Measurements from ENCODE around the gene RILPL2. TPM values are rescaled to one million over a fixed set of nuclear protein-coding genes. Genes with fewer than 3 reads are reported as not detected.

Gene RILPL2
- total and polyA plus RNA-seq, 2 of the 13 experiments (the other 11 are each of a cell fraction or from before 2014, with no cell fraction given): 2.7 to 8.1 TPM

DNA sequence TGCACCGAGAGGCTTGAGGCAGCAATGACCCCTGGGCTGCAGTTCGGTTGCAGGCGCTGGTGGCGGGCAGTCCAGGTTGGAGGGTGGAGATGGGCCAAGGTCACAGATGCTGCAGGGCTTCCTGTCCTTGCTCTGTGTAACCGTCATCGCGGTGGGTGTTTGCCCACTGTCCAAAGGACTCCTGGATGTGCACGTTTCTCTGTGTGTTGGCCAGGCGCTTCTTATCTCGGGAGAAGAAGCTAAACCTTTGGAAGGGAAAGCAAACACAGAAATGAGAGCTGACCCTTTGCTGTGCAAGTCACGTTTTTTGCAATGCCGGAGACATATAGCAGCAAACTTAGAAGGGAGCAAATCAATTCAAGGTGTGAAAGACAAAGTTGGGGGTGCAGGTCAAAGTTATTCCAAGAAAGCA, 36.0 kb upstream of the RILPL2 start (continued):
- TF ChIP-seq, protein P1, sequence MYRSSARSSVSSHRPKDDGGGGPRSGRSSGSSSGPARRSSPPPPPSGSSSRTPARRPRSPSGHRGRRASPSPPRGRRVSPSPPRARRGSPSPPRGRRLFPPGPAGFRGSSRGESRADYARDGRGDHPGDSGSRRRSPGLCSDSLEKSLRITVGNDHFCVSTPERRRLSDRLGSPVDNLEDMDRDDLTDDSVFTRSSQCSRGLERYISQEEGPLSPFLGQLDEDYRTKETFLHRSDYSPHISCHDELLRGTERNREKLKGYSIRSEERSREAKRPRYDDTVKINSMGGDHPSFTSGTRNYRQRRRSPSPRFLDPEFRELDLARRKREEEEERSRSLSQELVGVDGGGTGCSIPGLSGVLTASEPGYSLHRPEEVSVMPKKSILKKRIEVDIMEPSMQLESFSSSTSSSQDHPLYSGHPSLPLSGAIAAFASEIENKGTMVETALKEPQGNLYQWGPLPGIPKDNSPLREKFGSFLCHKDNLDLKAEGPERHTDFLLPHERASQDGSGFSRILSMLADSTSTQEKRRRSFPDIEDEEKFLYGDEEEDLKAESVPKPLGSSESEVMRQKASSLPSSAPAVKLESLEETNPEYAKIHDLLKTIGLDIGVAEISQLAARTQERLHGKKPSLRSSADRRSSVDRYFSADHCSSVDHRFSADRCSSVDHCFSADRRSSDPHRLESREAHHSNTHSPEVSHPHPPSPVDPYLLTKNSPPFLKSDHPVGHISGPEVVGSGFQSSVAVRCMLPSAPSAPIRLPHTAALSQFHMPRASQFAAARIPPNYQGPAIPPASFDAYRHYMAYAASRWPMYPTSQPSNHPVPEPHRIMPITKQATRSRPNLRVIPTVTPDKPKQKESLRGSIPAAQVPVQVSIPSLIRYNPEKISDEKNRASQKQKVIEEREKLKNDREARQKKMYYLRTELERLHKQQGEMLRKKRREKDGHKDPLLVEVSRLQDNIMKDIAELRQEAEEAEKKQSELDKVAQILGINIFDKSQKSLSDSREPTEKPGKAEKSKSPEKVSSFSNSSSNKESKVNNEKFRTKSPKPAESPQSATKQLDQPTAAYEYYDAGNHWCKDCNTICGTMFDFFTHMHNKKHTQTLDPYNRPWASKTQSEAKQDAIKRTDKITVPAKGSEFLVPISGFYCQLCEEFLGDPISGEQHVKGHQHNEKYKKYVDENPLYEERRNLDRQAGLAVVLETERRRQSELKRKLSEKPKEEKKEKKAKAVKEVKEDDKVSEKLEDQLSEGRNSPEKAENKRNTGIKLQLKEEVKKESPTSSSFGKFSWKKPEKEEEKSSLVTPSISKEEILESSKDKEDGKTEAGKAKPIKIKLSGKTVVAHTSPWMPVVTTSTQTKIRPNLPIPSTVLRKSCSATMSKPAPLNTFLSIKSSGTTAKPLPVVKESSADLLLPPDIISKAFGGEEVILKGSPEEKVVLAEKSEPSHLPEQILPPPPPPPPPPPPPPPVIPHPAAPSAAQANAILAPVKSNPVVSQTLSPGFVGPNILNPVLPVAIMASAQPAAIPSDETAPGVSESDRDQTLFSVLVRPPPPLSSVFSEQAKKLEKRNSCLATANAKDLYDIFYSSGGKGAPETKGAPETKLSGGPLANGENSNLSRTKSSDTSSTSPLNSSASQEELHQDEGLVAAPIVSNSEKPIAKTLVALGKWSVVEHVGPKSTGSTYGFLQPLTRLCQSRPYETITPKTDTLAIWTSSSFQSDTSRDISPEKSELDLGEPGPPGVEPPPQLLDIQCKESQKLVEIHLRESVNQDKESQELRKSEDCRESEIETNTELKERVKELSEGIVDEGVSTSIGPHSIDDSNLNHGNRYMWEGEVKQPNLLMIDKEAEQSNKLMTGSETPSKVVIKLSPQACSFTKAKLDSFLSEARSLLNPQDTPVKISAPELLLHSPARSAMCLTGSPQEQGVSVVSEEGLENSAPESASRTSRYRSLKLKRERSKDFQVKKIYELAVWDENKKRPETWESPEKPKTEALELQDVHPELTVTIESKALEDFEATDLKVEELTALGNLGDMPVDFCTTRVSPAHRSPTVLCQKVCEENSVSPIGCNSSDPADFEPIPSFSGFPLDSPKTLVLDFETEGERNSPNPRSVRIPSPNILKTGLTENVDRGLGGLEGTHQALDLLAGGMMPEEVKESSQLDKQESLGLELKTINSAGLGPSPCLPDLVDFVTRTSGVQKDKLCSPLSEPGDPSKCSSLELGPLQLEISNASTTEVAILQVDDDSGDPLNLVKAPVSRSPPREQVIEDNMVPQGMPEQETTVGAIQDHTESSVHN (CRISPR knock-in tag; IDR thresholded peaks at IDR 0.05): no peak
- no peak for TF ChIP-seq ZNF207 (IDR thresholded peaks at IDR 0.05; ENCODE audit: borderline replicate concordance)
- no peak; the same call in 1 of the 2 replicates for TF ChIP-seq PHF8 (CRISPR knock-in tag; IDR thresholded peaks at IDR 0.05)
- TF ChIP-seq ZNF768 (CRISPR knock-in tag; IDR thresholded peaks at IDR 0.05): peak; percentile 39; the same call in 1 of the 2 replicates
- no peak for TF ChIP-seq ZNF660 (CRISPR knock-in tag; IDR thresholded peaks at IDR 0.05; ENCODE audit: borderline replicate concordance, low read depth)
- TF ChIP-seq BCL6 (CRISPR knock-in tag; IDR thresholded peaks at IDR 0.05): peak; percentile 64
- peak; percentile 95 for TF ChIP-seq HDAC1 (CRISPR knock-in tag; IDR thresholded peaks at IDR 0.05)
- TF ChIP-seq, protein P2, sequence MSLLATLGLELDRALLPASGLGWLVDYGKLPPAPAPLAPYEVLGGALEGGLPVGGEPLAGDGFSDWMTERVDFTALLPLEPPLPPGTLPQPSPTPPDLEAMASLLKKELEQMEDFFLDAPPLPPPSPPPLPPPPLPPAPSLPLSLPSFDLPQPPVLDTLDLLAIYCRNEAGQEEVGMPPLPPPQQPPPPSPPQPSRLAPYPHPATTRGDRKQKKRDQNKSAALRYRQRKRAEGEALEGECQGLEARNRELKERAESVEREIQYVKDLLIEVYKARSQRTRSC (CRISPR knock-in tag; IDR thresholded peaks at IDR 0.05; ENCODE audit: low read depth): no peak
- peak; percentile 62; the same call in 1 of the 2 replicates for TF ChIP-seq ZBTB33 (CRISPR knock-in tag; IDR thresholded peaks at IDR 0.05)
- TF ChIP-seq ZNF280B (CRISPR knock-in tag; IDR thresholded peaks at IDR 0.05; ENCODE audit: borderline replicate concordance): no peak
- TF ChIP-seq ZNF230 (CRISPR knock-in tag; IDR thresholded peaks at IDR 0.05): peak; percentile 48; the same call in 1 of the 2 replicates
- peak; percentile 15; the same call in 1 of the 2 replicates for TF ChIP-seq KDM1A (CRISPR knock-in tag; IDR thresholded peaks at IDR 0.05)
- TF ChIP-seq FOSL2 (CRISPR knock-in tag; IDR thresholded peaks at IDR 0.05): peak; percentile 61
- no peak for TF ChIP-seq ZNF773 (CRISPR knock-in tag; IDR thresholded peaks at IDR 0.05; ENCODE audit: borderline replicate concordance)
- peak; percentile 73; the same call in 1 of the 2 replicates for TF ChIP-seq ZNF292 (CRISPR knock-in tag; IDR thresholded peaks at IDR 0.05; ENCODE audit: borderline replicate concordance, low read depth)
- peak; percentile 60; the same call in 1 of the 2 replicates for TF ChIP-seq HMG20A (CRISPR knock-in tag; IDR thresholded peaks at IDR 0.05; ENCODE audit: borderline replicate concordance)
- TF ChIP-seq ZSCAN25 (CRISPR knock-in tag; IDR thresholded peaks at IDR 0.05): 0 out of 2 replicates have a peak, but pooled peaks have one; percentile 17

Measured in HepG2 (cell line).